ENCODE measurements around the gene COL18A1. TPM values are rescaled to one million over a fixed set of nuclear protein-coding genes. Genes with fewer than 3 reads are reported as not detected.

COL18A1 gene
- total and polyA plus RNA-seq, 4 donors: 44.9 to 308 (median 232) TPM

- Histone ChIP-seq H3K9ac (ENCODE audit: low read depth in 1 of 2, low read length in 2 of 2) (peak overlapping the region in 1 of 2 donors; percentile 72), H3K4me1 (ENCODE audit: control insufficient read depth in 4 of 4, insufficient read depth in 4 of 4, low read length in 3 of 4) (peaks cover 21 to 92% (median 78%) of the 10 kb centered on the region in 4 donors), H3K36me3 (ENCODE audit: control insufficient read depth in 4 of 4, insufficient read depth in 3 of 4, low read depth in 1 of 4, low read length in 3 of 4) (peaks cover under 1 to 5% (median 4%) of the 10 kb centered on the region in 4 donors), H3K27me3 (ENCODE audit: control insufficient read depth in 4 of 4, insufficient read depth in 4 of 4, low read length in 3 of 4) (no peaks in the 10 kb centered on the region), H3K27ac (ENCODE audit: low read depth in 1 of 2, low read length in 2 of 2) (peak overlapping the region; percentile 72 to 85), H3K9me3 (ENCODE audit: control insufficient read depth in 4 of 4, low read length in 3 of 4) (no peaks in the 10 kb centered on the region), H3K4me3 (ENCODE audit: low read depth in 1 of 3, low read length in 3 of 3) (peak overlapping the region; percentile 42 to 54 (median 50))
- 26% methylated on average over 24 of the region's 24 CpGs for WGBS
- DNase-seq (ENCODE audit: low spot score): peak; percentile 56
- TF ChIP-seq FOXA1 (IDR thresholded peaks at IDR 0.05): peak; percentile 64
- TF ChIP-seq MAX (IDR thresholded peaks at IDR 0.05): peak; percentile 95
- TF ChIP-seq JUND (IDR thresholded peaks at IDR 0.05): peak; percentile 86 to 87
- peak in 1 of 2 donors; percentile 59 for TF ChIP-seq GABPA (IDR thresholded peaks at IDR 0.05 in 1 of 2, conservative IDR thresholded peaks at IDR 0.05 in 1 of 2)
- TF ChIP-seq RAD21 (IDR thresholded peaks at IDR 0.05): peak; percentile 44 to 56
- TF ChIP-seq SP1 (IDR thresholded peaks at IDR 0.05): peak; percentile 99
- peak; percentile 100 for TF ChIP-seq RXRA (IDR thresholded peaks at IDR 0.05)
- no peak for TF ChIP-seq CTCF (IDR thresholded peaks at IDR 0.05; ENCODE audit: low read depth, low read length, missing input control)
- no peak for TF ChIP-seq TAF1 (conservative IDR thresholded peaks at IDR 0.05)
- peak; percentile 81 to 89 for TF ChIP-seq EGR1 (IDR thresholded peaks at IDR 0.05; ENCODE audit: low read depth in 2 of 2)
- peak; percentile 92 for TF ChIP-seq ZBTB33 (IDR thresholded peaks at IDR 0.05)
- no peak for TF ChIP-seq ATF3 (IDR thresholded peaks at IDR 0.05)
- TF ChIP-seq YY1 (IDR thresholded peaks at IDR 0.05): peak; percentile 84
- peak; percentile 100 for TF ChIP-seq NR2F2 (IDR thresholded peaks at IDR 0.05)
- peak; percentile 63 for TF ChIP-seq FOXA2 (IDR thresholded peaks at IDR 0.05)
- TF ChIP-seq REST (IDR thresholded peaks at IDR 0.05): peak; percentile 91
- TF ChIP-seq HNF4A (conservative IDR thresholded peaks at IDR 0.05): peak; percentile 94 to 97
- peak; percentile 86 for TF ChIP-seq HNF4G (IDR thresholded peaks at IDR 0.05)
Observed at GRCh38 chr21:45469273-45470086, 64.5 kb downstream of the COL18A1 start.

Data from liver (tissue), 9 donors.